Neural cell (in vitro differentiated cells): ENCODE measurements around the gene GIMAP8. TPM values are rescaled to one million over a fixed set of nuclear protein-coding genes. Genes with fewer than 3 reads are reported as not detected.

Source experiments
- H2AFZ ChIP-seq: fragments of 200-600, 300-800 bp; sonication (generic), shearing (Covaris generic); 2 replicates; pipeline ENCODE4 v1.6.0; 2014; ENCODE audit warnings: low read depth, mild to moderate bottlenecking, antibody characterized with exemption, low read length, moderate library complexity
- H3F3A ChIP-seq: fragments of 200-600 bp; shearing (Covaris generic); 2 replicates; pipeline ENCODE4 v1.6.1; 2016; ENCODE audit warnings: mild to moderate bottlenecking, moderate library complexity, mixed read lengths, antibody characterized with exemption, low read length; ENCODE audit not compliant: insufficient read depth, poor library complexity, severe bottlenecking
- H3K27ac ChIP-seq: fragments of 200-600, 300-800 bp; sonication (generic), shearing (Covaris generic); 2 replicates; pipeline ENCODE4 v1.5.1; 2014; ENCODE audit warnings: mild to moderate bottlenecking, low read length, moderate library complexity
- H3K27me3 ChIP-seq: fragments of 300-800, 200-600 bp; sonication (generic), shearing (Covaris generic); 2 replicates; pipeline ENCODE4 v1.6.0; 2014; ENCODE audit warnings: mild to moderate bottlenecking, low read depth, low read length, moderate library complexity; ENCODE audit not compliant: insufficient read depth
- H3K36me3 ChIP-seq: fragments of 300-800, 200-600 bp; sonication (generic), shearing (Covaris generic); 2 replicates; pipeline ENCODE4 v1.5.1; 2014; ENCODE audit warnings: mild to moderate bottlenecking, antibody characterized with exemption, low read length, moderate library complexity; ENCODE audit not compliant: insufficient read depth
- H3K4me2 ChIP-seq: fragments of 300-800, 200-600 bp; sonication (generic), shearing (Covaris generic); 2 replicates; pipeline ENCODE4 v1.6.0; 2014; ENCODE audit warnings: mild to moderate bottlenecking, low read length
- H3K4me3 ChIP-seq: fragments of 300-800, 200-600 bp; sonication (generic), shearing (Covaris generic); 2 replicates; pipeline ENCODE4 v1.5.1; 2014; ENCODE audit warnings: mild to moderate bottlenecking, low read length, moderate library complexity
- H3K79me2 ChIP-seq: fragments of 200-600 bp; shearing (Covaris generic); replicated peaks from 2 replicates; pipeline ENCODE4 v1.6.0; 2014; ENCODE audit warnings: mild to moderate bottlenecking, low read length, moderate library complexity; ENCODE audit not compliant: insufficient read depth
- H3K9ac ChIP-seq: fragments of 300-800, 200-600 bp; sonication (generic), shearing (Covaris generic); 2 replicates; pipeline ENCODE4 v1.6.1; 2016; ENCODE audit warnings: mild to moderate bottlenecking, low read length, mixed read lengths
- H3K9me2 ChIP-seq: fragments of 200-600 bp; shearing (Covaris generic); 2 replicates; pipeline ENCODE4 v1.6.1; 2016; ENCODE audit warnings: mild to moderate bottlenecking, low read length, mixed read lengths; ENCODE audit not compliant: insufficient read depth
- H3K9me3 ChIP-seq: fragments of 200-600, 300-800 bp; sonication (generic), shearing (Covaris generic); 2 replicates; pipeline ENCODE4 v1.6.1; 2016; ENCODE audit warnings: mild to moderate bottlenecking, mixed run types, low read length, moderate library complexity, mixed read lengths
- H4K20me1 ChIP-seq: fragments of 200-600 bp; shearing (Covaris generic); 2 replicates; pipeline ENCODE4 v1.6.1; 2016; ENCODE audit warnings: mild to moderate bottlenecking, mixed run types; ENCODE audit not compliant: insufficient read depth
- CTCF ChIP-seq: fragments of 450-650 bp; IDR thresholded peaks from 2 replicates; pipeline ENCODE4 v1.5.1; 2014; ENCODE audit warnings: antibody characterized with exemption, mild to moderate bottlenecking, moderate library complexity; ENCODE audit not compliant: poor library complexity, severe bottlenecking
- EP300 ChIP-seq: fragments of 450-650 bp; conservative IDR thresholded peaks from 2 replicates; pipeline ENCODE4 v1.6.1; 2014; ENCODE audit warnings: antibody characterized with exemption, mild to moderate bottlenecking, moderate library complexity; ENCODE audit not compliant: poor library complexity, severe bottlenecking
- EZH2 ChIP-seq: fragments of 200-600, 300-800 bp; shearing (Covaris generic), sonication (generic); IDR thresholded peaks from 2 replicates; pipeline ENCODE4 v1.6.1; 2014; ENCODE audit warnings: antibody characterized with exemption, low read length, borderline replicate concordance, mild to moderate bottlenecking; ENCODE audit not compliant: insufficient read depth, poor library complexity, severe bottlenecking
- MXI1 ChIP-seq: fragments of 450-650 bp; conservative IDR thresholded peaks from 2 replicates; pipeline ENCODE4 v1.6.1; 2014; ENCODE audit warnings: antibody characterized with exemption, mild to moderate bottlenecking; ENCODE audit not compliant: poor library complexity, severe bottlenecking
- POLR2AphosphoS5 ChIP-seq: IDR thresholded peaks from 2 replicates; pipeline ENCODE4 v1.6.1; 2012
- RAD21 ChIP-seq: fragments of 450-650 bp; conservative IDR thresholded peaks from 2 replicates; pipeline ENCODE4 v1.6.1; 2014; ENCODE audit warnings: antibody characterized with exemption, mild to moderate bottlenecking, moderate library complexity
- REST ChIP-seq: IDR thresholded peaks from 2 replicates; pipeline ENCODE4 v1.6.1; 2012; ENCODE audit warnings: borderline replicate concordance
- SMC3 ChIP-seq: fragments of 450-650 bp; conservative IDR thresholded peaks from 2 replicates; pipeline ENCODE4 v1.6.1; 2014; ENCODE audit warnings: antibody characterized with exemption, mild to moderate bottlenecking, moderate library complexity; ENCODE audit not compliant: poor library complexity
- TAF1 ChIP-seq: IDR thresholded peaks from 2 replicates; pipeline ENCODE4 v1.6.1; 2012; ENCODE audit warnings: low read depth
- polyA plus RNA-seq: library from polyadenylated mRNA; depleted of rRNA; stranded (reverse); fragments of >200 nt; gene quantifications from 2 replicates; pipeline ENCODE4 v1.2.3, GENCODE V29; 2014

Gene GIMAP8
- polyA plus RNA-seq, 1 donor from 2014 or later = not detected

- Histone ChIP-seq H2AFZ (no peak overlapping the region), H4K20me1 (no peaks in the 10 kb centered on the region), H3K9me2 (no peaks in the 10 kb centered on the region), H3K4me2 (no peak overlapping the region), H3K4me3 (no peak overlapping the region), H3K9ac (no peak overlapping the region), H3K36me3 (no peaks in the 10 kb centered on the region), H3K9me3 (no peaks in the 10 kb centered on the region), H3K79me2 (no peaks in the 10 kb centered on the region), H3K27me3 (no peaks in the 10 kb centered on the region), H3F3A (no peaks in the 10 kb centered on the region), H3K27ac (no peak overlapping the region)
- TF ChIP-seq EZH2 = no peak
- peak; percentile 79 for TF ChIP-seq SMC3
- TF ChIP-seq RAD21 = peak; percentile 81
- peak; percentile 87 for TF ChIP-seq CTCF
Observed at GRCh38 chr7:150420987-150421674, 29.3 kb upstream of the GIMAP8 start.

- TF ChIP-seq CTCF (no peak), TAF1 (no peak), MXI1 (no peak), SMC3 (no peak), RAD21 (no peak), EP300 (no peak), EZH2 (no peak), REST (no peak), POLR2AphosphoS5 (no peak)
- no peaks in the 10 kb centered on the region for H3K36me3 ChIP-seq
- no peak overlapping the region for H3K4me3 ChIP-seq
- H4K20me1 ChIP-seq = no peaks in the 10 kb centered on the region
- H3K9ac ChIP-seq = no peak overlapping the region
- no peak overlapping the region for H2AFZ ChIP-seq
- no peaks in the 10 kb centered on the region for H3K9me2 ChIP-seq
- H3K4me2 ChIP-seq = no peak overlapping the region
- H3K27me3 ChIP-seq = no peaks in the 10 kb centered on the region
- no peaks in the 10 kb centered on the region for H3K9me3 ChIP-seq
- H3K79me2 ChIP-seq = no peaks in the 10 kb centered on the region
- no peak overlapping the region for H3K27ac ChIP-seq
- no peaks in the 10 kb centered on the region for H3F3A ChIP-seq
Observed at GRCh38 chr7:150421831-150422230, 28.6 kb upstream of the GIMAP8 start.
